HepG2 (cell line): ENCODE measurements around the gene SLC35B4. TPM values are rescaled to one million over a fixed set of nuclear protein-coding genes. Genes with fewer than 3 reads are reported as not detected.

ENCODE experiments used
- ARNT ChIP-seq: fragments of 450-650 bp; IDR thresholded peaks from 2 replicates; pipeline ENCODE4 v1.6.1; 2017
- HHEX ChIP-seq: IDR thresholded peaks from 2 replicates; pipeline ENCODE4 v1.6.1; 2016; ENCODE audit warnings: control low read depth
- HMG20B ChIP-seq: conservative IDR thresholded peaks from 2 replicates; pipeline ENCODE4 v1.6.1; 2016; ENCODE audit warnings: missing genetic modification reagents, missing compliant biosample characterization
- KLF16 ChIP-seq, 2 experiments: sonication (generic) in 1 of 2; formaldehyde crosslinking in 1 of 2; IDR thresholded peaks; 2 replicates each; pipeline versions ENCODE4 v1.6.1 to v1.8.0; 2016 to 2023; ENCODE audit warnings: missing genetic modification reagents in 2 of 2, missing compliant biosample characterization in 1 of 2
- KLF9 ChIP-seq: IDR thresholded peaks from 2 replicates; pipeline ENCODE4 v1.6.1; 2016; ENCODE audit warnings: low read depth
- MAFK ChIP-seq, 2 experiments: IDR thresholded peaks in 1 of 2; conservative IDR thresholded peaks in 1 of 2; 2 replicates each; pipeline ENCODE4 v1.6.1; 2011; ENCODE audit warnings: improper control_type of control experiment in 2 of 2, low read length in 2 of 2
- MXD1 ChIP-seq: sonication (generic); formaldehyde crosslinking; IDR thresholded peaks from 2 replicates; pipeline ENCODE4 v1.4.0; 2020; ENCODE audit warnings: mild to moderate bottlenecking, missing genetic modification reagents
- NFE2L1 ChIP-seq: sonication (generic); formaldehyde crosslinking; IDR thresholded peaks from 2 replicates; pipeline ENCODE4 v1.4.0; 2020; ENCODE audit warnings: missing genetic modification reagents, mild to moderate bottlenecking, borderline replicate concordance
- POLR2A ChIP-seq, 2 experiments: IDR thresholded peaks; 2 replicates each; pipeline ENCODE4 v1.6.1; 2011; ENCODE audit warnings: low read depth in 2 of 2, low read length in 2 of 2, mild to moderate bottlenecking in 1 of 2, moderate library complexity in 1 of 2; ENCODE audit not compliant: insufficient read depth in 1 of 2
- ZNF101 ChIP-seq: sonication (generic); formaldehyde crosslinking; IDR thresholded peaks from 2 replicates; pipeline ENCODE4 v1.4.0; 2020; ENCODE audit warnings: mild to moderate bottlenecking, low read depth, missing genetic modification reagents, borderline replicate concordance
- ZNF180 ChIP-seq: sonication (generic); formaldehyde crosslinking; IDR thresholded peaks from 2 replicates; pipeline ENCODE4 v1.4.0; 2020; ENCODE audit warnings: low read depth, missing genetic modification reagents, borderline replicate concordance
- ZNF33A ChIP-seq: sonication (generic); formaldehyde crosslinking; IDR thresholded peaks from 2 replicates; pipeline ENCODE4 v1.5.1; 2020; ENCODE audit warnings: missing genetic modification reagents, mild to moderate bottlenecking, moderate library complexity, borderline replicate concordance
- ZNF367 ChIP-seq: sonication (generic); formaldehyde crosslinking; IDR thresholded peaks from 2 replicates; pipeline ENCODE4 v1.4.0; 2020; ENCODE audit warnings: missing genetic modification reagents, borderline replicate concordance
- ZNF772 ChIP-seq: sonication (generic); formaldehyde crosslinking; IDR thresholded peaks from 2 replicates; pipeline ENCODE4 v1.5.0; 2020; ENCODE audit warnings: mild to moderate bottlenecking, missing genetic modification reagents
- ZXDC ChIP-seq: sonication (generic); formaldehyde crosslinking; IDR thresholded peaks from 2 replicates; pipeline ENCODE4 v1.5.0; 2020; ENCODE audit warnings: mild to moderate bottlenecking, missing genetic modification reagents
- polyA plus RNA-seq, 8 experiments: library from polyadenylated mRNA; depleted of rRNA in 3 of 8; stranded (reverse) in 7 of 8; unstranded in 1 of 8; fragments of >200 nt; fragmentation: Illumina TruSeq in 4 of 8; extraction: Trizol in 4 of 8; gene quantifications; 2 replicates each; pipeline versions ENCODE4 v1.2.1 to v1.2.3, GENCODE V29; 2011 to 2016; ENCODE audit warnings: low read depth in 4 of 8, missing spikeins in 1 of 8, mixed read lengths in 1 of 8; ENCODE audit not compliant: insufficient read depth in 1 of 8
- total RNA-seq, 5 experiments: library from RNA; depleted of rRNA; stranded (reverse); fragments of >200 nt; fragmentation: Illumina TruSeq; extraction: Trizol; gene quantifications; 2 replicates each; pipeline ENCODE4 v1.2.3, GENCODE V29; 2016; ENCODE audit warnings: low read depth in 1 of 5
- TF ChIP-seq, protein P1 (sequence below): sonication (generic); formaldehyde crosslinking; IDR thresholded peaks from 2 replicates; pipeline ENCODE4 v1.9.0; 2021; ENCODE audit warnings: mild to moderate bottlenecking, missing genetic modification reagents
- TF ChIP-seq, protein P2 (sequence below): sonication (generic); formaldehyde crosslinking; IDR thresholded peaks from 2 replicates; pipeline ENCODE4 v1.8.0; 2023; ENCODE audit warnings: mild to moderate bottlenecking, missing genetic modification reagents
- TF ChIP-seq, protein P3 (sequence below): sonication (generic); formaldehyde crosslinking; IDR thresholded peaks from 2 replicates; pipeline ENCODE4 v1.5.0; 2020; ENCODE audit warnings: missing genetic modification reagents, mild to moderate bottlenecking, borderline replicate concordance

The SLC35B4 gene
- total and polyA plus RNA-seq, 2 of the 13 experiments (the other 11 are each of a cell fraction or from before 2014, with no cell fraction given), result 17.1 to 17.8 TPM

DNA sequence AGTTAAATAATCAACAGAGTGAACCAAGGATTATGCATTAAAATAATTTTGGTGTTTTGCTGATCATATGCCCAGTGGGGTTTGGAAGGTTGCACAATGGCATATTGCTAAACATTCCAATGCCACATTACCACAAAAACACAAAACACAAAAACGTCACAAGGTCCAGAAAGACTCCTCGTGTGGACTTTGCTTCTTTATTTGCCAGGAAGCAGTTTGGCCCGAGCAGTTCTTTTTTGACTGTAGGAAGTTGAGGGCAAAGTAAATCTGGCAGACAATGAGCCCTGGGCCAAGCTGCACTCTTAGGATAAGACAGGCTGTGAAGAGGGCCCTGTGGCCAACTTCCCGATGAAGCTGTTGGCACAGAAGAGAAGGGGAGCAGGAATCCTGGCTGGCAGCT lies 39.2 kb upstream of the SLC35B4 start (continued):
- no peak for TF ChIP-seq ZXDC (CRISPR knock-in tag)
- TF ChIP-seq MAFK (conservative IDR thresholded peaks at IDR 0.05 in 1 of 2, IDR thresholded peaks at IDR 0.05 in 1 of 2; ENCODE audit: low read length in 2 of 2), result no peak
- no peak for TF ChIP-seq MXD1
- no peak for TF ChIP-seq HHEX
- TF ChIP-seq ZNF180 (CRISPR knock-in tag), result no peak
- TF ChIP-seq HMG20B (CRISPR knock-in tag), result no peak
- TF ChIP-seq NFE2L1 (CRISPR knock-in tag), result no peak
- no peak for TF ChIP-seq ZNF33A (CRISPR knock-in tag)
- TF ChIP-seq ZNF367 (CRISPR knock-in tag), result no peak
- TF ChIP-seq ARNT, result no peak
- no peak for TF ChIP-seq ZNF772 (CRISPR knock-in tag)
- TF ChIP-seq, protein P1, sequence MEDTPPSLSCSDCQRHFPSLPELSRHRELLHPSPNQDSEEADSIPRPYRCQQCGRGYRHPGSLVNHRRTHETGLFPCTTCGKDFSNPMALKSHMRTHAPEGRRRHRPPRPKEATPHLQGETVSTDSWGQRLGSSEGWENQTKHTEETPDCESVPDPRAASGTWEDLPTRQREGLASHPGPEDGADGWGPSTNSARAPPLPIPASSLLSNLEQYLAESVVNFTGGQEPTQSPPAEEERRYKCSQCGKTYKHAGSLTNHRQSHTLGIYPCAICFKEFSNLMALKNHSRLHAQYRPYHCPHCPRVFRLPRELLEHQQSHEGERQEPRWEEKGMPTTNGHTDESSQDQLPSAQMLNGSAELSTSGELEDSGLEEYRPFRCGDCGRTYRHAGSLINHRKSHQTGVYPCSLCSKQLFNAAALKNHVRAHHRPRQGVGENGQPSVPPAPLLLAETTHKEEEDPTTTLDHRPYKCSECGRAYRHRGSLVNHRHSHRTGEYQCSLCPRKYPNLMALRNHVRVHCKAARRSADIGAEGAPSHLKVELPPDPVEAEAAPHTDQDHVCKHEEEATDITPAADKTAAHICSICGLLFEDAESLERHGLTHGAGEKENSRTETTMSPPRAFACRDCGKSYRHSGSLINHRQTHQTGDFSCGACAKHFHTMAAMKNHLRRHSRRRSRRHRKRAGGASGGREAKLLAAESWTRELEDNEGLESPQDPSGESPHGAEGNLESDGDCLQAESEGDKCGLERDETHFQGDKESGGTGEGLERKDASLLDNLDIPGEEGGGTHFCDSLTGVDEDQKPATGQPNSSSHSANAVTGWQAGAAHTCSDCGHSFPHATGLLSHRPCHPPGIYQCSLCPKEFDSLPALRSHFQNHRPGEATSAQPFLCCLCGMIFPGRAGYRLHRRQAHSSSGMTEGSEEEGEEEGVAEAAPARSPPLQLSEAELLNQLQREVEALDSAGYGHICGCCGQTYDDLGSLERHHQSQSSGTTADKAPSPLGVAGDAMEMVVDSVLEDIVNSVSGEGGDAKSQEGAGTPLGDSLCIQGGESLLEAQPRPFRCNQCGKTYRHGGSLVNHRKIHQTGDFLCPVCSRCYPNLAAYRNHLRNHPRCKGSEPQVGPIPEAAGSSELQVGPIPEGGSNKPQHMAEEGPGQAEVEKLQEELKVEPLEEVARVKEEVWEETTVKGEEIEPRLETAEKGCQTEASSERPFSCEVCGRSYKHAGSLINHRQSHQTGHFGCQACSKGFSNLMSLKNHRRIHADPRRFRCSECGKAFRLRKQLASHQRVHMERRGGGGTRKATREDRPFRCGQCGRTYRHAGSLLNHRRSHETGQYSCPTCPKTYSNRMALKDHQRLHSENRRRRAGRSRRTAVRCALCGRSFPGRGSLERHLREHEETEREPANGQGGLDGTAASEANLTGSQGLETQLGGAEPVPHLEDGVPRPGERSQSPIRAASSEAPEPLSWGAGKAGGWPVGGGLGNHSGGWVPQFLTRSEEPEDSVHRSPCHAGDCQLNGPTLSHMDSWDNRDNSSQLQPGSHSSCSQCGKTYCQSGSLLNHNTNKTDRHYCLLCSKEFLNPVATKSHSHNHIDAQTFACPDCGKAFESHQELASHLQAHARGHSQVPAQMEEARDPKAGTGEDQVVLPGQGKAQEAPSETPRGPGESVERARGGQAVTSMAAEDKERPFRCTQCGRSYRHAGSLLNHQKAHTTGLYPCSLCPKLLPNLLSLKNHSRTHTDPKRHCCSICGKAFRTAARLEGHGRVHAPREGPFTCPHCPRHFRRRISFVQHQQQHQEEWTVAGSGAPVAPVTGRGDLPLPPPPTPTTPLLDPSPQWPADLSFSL (CRISPR knock-in tag), result peak; percentile 91
- TF ChIP-seq, protein P2, sequence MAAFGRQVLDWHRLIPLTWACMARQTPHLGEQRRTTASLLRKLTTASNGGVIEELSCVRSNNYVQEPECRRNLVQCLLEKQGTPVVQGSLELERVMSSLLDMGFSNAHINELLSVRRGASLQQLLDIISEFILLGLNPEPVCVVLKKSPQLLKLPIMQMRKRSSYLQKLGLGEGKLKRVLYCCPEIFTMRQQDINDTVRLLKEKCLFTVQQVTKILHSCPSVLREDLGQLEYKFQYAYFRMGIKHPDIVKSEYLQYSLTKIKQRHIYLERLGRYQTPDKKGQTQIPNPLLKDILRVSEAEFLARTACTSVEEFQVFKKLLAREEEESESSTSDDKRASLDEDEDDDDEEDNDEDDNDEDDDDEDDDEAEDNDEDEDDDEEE (CRISPR knock-in tag), result no peak
- TF ChIP-seq, protein P3, sequence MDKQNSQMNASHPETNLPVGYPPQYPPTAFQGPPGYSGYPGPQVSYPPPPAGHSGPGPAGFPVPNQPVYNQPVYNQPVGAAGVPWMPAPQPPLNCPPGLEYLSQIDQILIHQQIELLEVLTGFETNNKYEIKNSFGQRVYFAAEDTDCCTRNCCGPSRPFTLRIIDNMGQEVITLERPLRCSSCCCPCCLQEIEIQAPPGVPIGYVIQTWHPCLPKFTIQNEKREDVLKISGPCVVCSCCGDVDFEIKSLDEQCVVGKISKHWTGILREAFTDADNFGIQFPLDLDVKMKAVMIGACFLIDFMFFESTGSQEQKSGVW (CRISPR knock-in tag), result no peak
- TF ChIP-seq POLR2A (IDR thresholded peaks at IDR 0.05; ENCODE audit: insufficient read depth in 1 of 2, low read depth in 2 of 2, low read length in 2 of 2), result no peak
- TF ChIP-seq KLF16 (CRISPR knock-in tag; IDR thresholded peaks at IDR 0.05), result no peak; a peak in 1 of 4 replicates
- no peak for TF ChIP-seq KLF9 (CRISPR knock-in tag)
- TF ChIP-seq ZNF101 (CRISPR knock-in tag), result no peak
